Measurements from ENCODE around the gene SIK3.

Gene SIK3

GRCh38 chr11:116955949-116956348, 142.3 kb downstream of the SIK3 start:
- DNase-seq = no peak

- no peak for DNase-seq
These were observed 142.7 kb downstream of the SIK3 start for GRCh38 chr11:116955548-116955947.

GRCh38 chr11:116953530-116954285, 144.5 kb downstream of the SIK3 start:
- DNase-seq = no peak

- DNase-seq = no peak
These were observed 146.5 kb downstream of the SIK3 start for GRCh38 chr11:116951762-116952161.

GRCh38 chr11:116950210-116950609, 148.0 kb downstream of the SIK3 start:
- no peak for DNase-seq

GRCh38 chr11:116948391-116948790, 149.8 kb downstream of the SIK3 start:
- DNase-seq = no peak

- no peak for DNase-seq
These were observed 151.8 kb downstream of the SIK3 start for GRCh38 chr11:116946414-116946813.

GRCh38 chr11:116939499-116939898, 158.7 kb downstream of the SIK3 start:
- no peak for DNase-seq

- no peak for DNase-seq
These were observed 159.7 kb downstream of the SIK3 start for GRCh38 chr11:116938471-116939070.

GRCh38 chr11:116936754-116937446, 161.3 kb downstream of the SIK3 start:
- no peak for DNase-seq

GRCh38 chr11:116935514-116935913, 162.7 kb downstream of the SIK3 start:
- no peak for DNase-seq

- no peak for DNase-seq
These were observed 163.1 kb downstream of the SIK3 start for GRCh38 chr11:116935089-116935488.

GRCh38 chr11:116933961-116934360, 164.3 kb downstream of the SIK3 start:
- DNase-seq = no peak

- DNase-seq = no peak
These were observed 166.0 kb downstream of the SIK3 start for GRCh38 chr11:116932181-116932580.

- no peak for DNase-seq
These were observed 166.8 kb downstream of the SIK3 start for GRCh38 chr11:116931206-116931953.

GRCh38 chr11:116930586-116930985, 167.6 kb downstream of the SIK3 start:
- no peak for DNase-seq

- no peak for DNase-seq
These were observed 168.1 kb downstream of the SIK3 start for GRCh38 chr11:116930177-116930576.

- no peak for DNase-seq
These were observed 168.7 kb downstream of the SIK3 start for GRCh38 chr11:116929414-116930090.

GRCh38 chr11:116928845-116929244, 169.4 kb downstream of the SIK3 start:
- no peak for DNase-seq

GRCh38 chr11:116928102-116928777, 170.0 kb downstream of the SIK3 start:
- no peak for DNase-seq

GRCh38 chr11:116927163-116927974, 170.9 kb downstream of the SIK3 start:
- peak in 1 of 2 experiments; percentile 37 for DNase-seq

Measured in NCI-H524 (cell line).